ENCODE results near the gene ETDA.
"Not testable (repeated sequence)": the region's sequence is repeated elsewhere in the genome, so short reads cannot be mapped to it uniquely, and the experiment has no call there.

GRCh38 chrX:135260976-135261375, 9.1 kb downstream of the ETDA start:
- TF ChIP-seq CTCF, POLR2A (IDR thresholded peaks at IDR 0.05): not testable (repeated sequence)
